Trophoblast cell (in vitro differentiated cells and primary cell): ENCODE measurements around the gene NOD2.

Experiments used
- DNase-seq, 2 donors: peaks; one replicate each; pipeline ENCODE4 v3.0.0-alpha.2; 2016
- H2AFZ ChIP-seq: 2 replicates; pipeline ENCODE4 v1.6.1; 2013; ENCODE audit warnings: low read length, moderate library complexity, mild to moderate bottlenecking; ENCODE audit not compliant: insufficient read depth, poor library complexity
- H2AK5ac ChIP-seq: 2 replicates; pipeline ENCODE4 v1.6.1; 2013; ENCODE audit warnings: mild to moderate bottlenecking, low read length
- H2BK120ac ChIP-seq: 2 replicates; pipeline ENCODE4 v1.6.1; 2013; ENCODE audit warnings: low read length, mild to moderate bottlenecking, moderate library complexity; ENCODE audit not compliant: insufficient read depth, poor library complexity
- H2BK12ac ChIP-seq: 2 replicates; pipeline ENCODE4 v1.6.1; 2013; ENCODE audit warnings: mild to moderate bottlenecking, low read length, moderate library complexity
- H2BK5ac ChIP-seq: 2 replicates; pipeline ENCODE4 v1.6.1; 2013; ENCODE audit warnings: low read length, low read depth, moderate library complexity, mild to moderate bottlenecking; ENCODE audit not compliant: poor library complexity
- H3K14ac ChIP-seq: 2 replicates; pipeline ENCODE4 v1.6.1; 2013; ENCODE audit warnings: mild to moderate bottlenecking, low read length
- H3K18ac ChIP-seq: 2 replicates; pipeline ENCODE4 v1.6.1; 2013; ENCODE audit warnings: mild to moderate bottlenecking, low read length
- H3K23ac ChIP-seq: 2 replicates; pipeline ENCODE4 v1.6.1; 2013; ENCODE audit warnings: low read length
- H3K27ac ChIP-seq: 2 replicates; pipeline ENCODE4 v1.5.1; 2013; ENCODE audit warnings: low read depth, mild to moderate bottlenecking, inconsistent platforms, low read length, moderate library complexity
- H3K27me3 ChIP-seq: 2 replicates; pipeline ENCODE4 v1.6.1; 2013; ENCODE audit warnings: inconsistent platforms, mild to moderate bottlenecking, low read length, moderate library complexity; ENCODE audit not compliant: insufficient read depth
- H3K36me3 ChIP-seq, 2 experiments: 1 replicate in 1 of 2; 2 replicates in 1 of 2; pipeline ENCODE4 v1.6.1; 2013; ENCODE audit warnings: low read length in 2 of 2, mild to moderate bottlenecking in 2 of 2, moderate library complexity in 1 of 2; ENCODE audit not compliant: insufficient read depth in 2 of 2, control insufficient read depth in 1 of 2
- H3K4ac ChIP-seq: 2 replicates; pipeline ENCODE4 v1.6.1; 2013; ENCODE audit warnings: low read depth, mild to moderate bottlenecking, low read length, moderate library complexity
- H3K4me1 ChIP-seq, 2 experiments: 1 replicate in 1 of 2; 2 replicates in 1 of 2; pipeline ENCODE4 v1.6.1; 2013; ENCODE audit warnings: low read length in 2 of 2, mild to moderate bottlenecking in 2 of 2, moderate library complexity in 1 of 2; ENCODE audit not compliant: insufficient read depth in 2 of 2, control insufficient read depth in 1 of 2
- H3K4me2 ChIP-seq: 2 replicates; pipeline ENCODE4 v1.6.1; 2013; ENCODE audit warnings: inconsistent platforms, mild to moderate bottlenecking, low read length, moderate library complexity
- H3K4me3 ChIP-seq: 2 replicates; pipeline ENCODE4 v1.5.1; 2013; ENCODE audit warnings: mild to moderate bottlenecking, low read depth, low read length, inconsistent platforms
- H3K79me1 ChIP-seq: one replicate; pipeline ENCODE4 v1.6.1; 2013; ENCODE audit warnings: low read length
- H3K79me2 ChIP-seq: 2 replicates; pipeline ENCODE4 v1.6.1; 2013; ENCODE audit warnings: low read length, mild to moderate bottlenecking; ENCODE audit not compliant: control insufficient read depth, insufficient read depth, poor library complexity
- H3K9ac ChIP-seq: 2 replicates; pipeline ENCODE4 v1.6.1; 2013; ENCODE audit warnings: mild to moderate bottlenecking, low read length
- H3K9me3 ChIP-seq: 2 replicates; pipeline ENCODE4 v1.6.1; 2013; ENCODE audit warnings: low read depth, mild to moderate bottlenecking, control low read depth, inconsistent platforms, low read length; ENCODE audit not compliant: insufficient read depth
- H4K12ac ChIP-seq: 2 replicates; pipeline ENCODE4 v1.6.1; 2013; ENCODE audit warnings: low read depth, mild to moderate bottlenecking, low read length, moderate library complexity
- H4K8ac ChIP-seq: 2 replicates; pipeline ENCODE4 v1.6.1; 2013; ENCODE audit warnings: low read depth, mild to moderate bottlenecking, low read length, moderate library complexity
- H4K91ac ChIP-seq: one replicate; pipeline ENCODE4 v1.6.1; 2013; ENCODE audit warnings: low read depth, mild to moderate bottlenecking, low read length, moderate library complexity
- WGBS: extraction: QIAGEN DNeasy Blood & Tissue Kit; methylation state at CpG from one replicate; pipeline ENCODE4 v1.1.7; 2013; ENCODE audit warnings: missing lambda C conversion rate; ENCODE audit not compliant: insufficient read length, insufficient coverage; ENCODE audit errors: extremely low coverage; 5-methylcytosine and 5-hydroxymethylcytosine counted together

NOD2 gene

DNA sequence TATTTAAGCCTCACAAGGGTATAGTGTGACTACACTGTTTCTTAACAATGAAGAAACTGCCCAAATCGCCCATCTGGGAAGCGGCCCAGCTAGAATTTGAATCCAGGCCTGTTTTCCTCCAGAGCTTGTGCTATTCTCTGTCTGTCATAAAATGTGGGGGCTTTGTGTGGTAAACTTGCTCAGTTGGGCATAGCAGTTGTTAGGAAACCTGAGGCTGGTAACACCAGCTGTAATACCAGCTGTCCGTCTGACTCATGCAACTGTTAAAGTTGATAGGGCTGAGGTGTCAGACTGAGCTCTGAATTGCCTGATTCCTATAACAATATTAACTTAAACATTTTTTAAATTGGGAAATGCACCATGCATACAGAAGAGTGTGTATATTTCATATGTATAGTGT lies 9.3 kb downstream of the NOD2 start:
- Histone ChIP-seq H4K12ac (no peak overlapping the region), H2BK12ac (no peak overlapping the region), H3K18ac (no peak overlapping the region), H2AK5ac (no peak overlapping the region), H4K8ac (no peak overlapping the region), H4K91ac (no peak overlapping the region), H2AFZ (no peak overlapping the region), H3K4ac (no peak overlapping the region), H3K36me3 (no peaks in the 10 kb centered on the region), H3K79me1 (no peaks in the 10 kb centered on the region), H3K23ac (no peak overlapping the region), H3K27me3 (no peaks in the 10 kb centered on the region), H3K9me3 (peaks cover 2% of the 10 kb centered on the region), H2BK5ac (no peak overlapping the region), H2BK120ac (no peak overlapping the region), H3K27ac (no peak overlapping the region), H3K14ac (no peak overlapping the region), H3K4me1 (peaks cover 0 to 2% of the 10 kb centered on the region in 2 experiments), H3K4me2 (no peak overlapping the region), H3K9ac (no peak overlapping the region), H3K79me2 (no peaks in the 10 kb centered on the region), H3K4me3 (no peak overlapping the region)
- DNase-seq: no peak
- no CpG with 5 or more reads among the region's 3 CpGs for WGBS

- no peak overlapping the region for H3K4me3 ChIP-seq
- H2BK5ac ChIP-seq: no peak overlapping the region
- H2AFZ ChIP-seq: no peak overlapping the region
- H3K18ac ChIP-seq: no peak overlapping the region
- H3K79me2 ChIP-seq: no peaks in the 10 kb centered on the region
- no peak overlapping the region for H3K4ac ChIP-seq
- H4K12ac ChIP-seq: no peak overlapping the region
- H3K23ac ChIP-seq: no peak overlapping the region
- no peak overlapping the region for H4K91ac ChIP-seq
- no peak overlapping the region for H2BK12ac ChIP-seq
- H3K79me1 ChIP-seq: no peaks in the 10 kb centered on the region
- H4K8ac ChIP-seq: no peak overlapping the region
- no peaks in the 10 kb centered on the region for H3K36me3 ChIP-seq
- peaks cover 4% of the 10 kb centered on the region for H3K9me3 ChIP-seq
- no peak overlapping the region for H3K14ac ChIP-seq
- H2BK120ac ChIP-seq: no peak overlapping the region
- H2AK5ac ChIP-seq: no peak overlapping the region
- H3K9ac ChIP-seq: no peak overlapping the region
- no CpG with 5 or more reads among the region's 1 CpG for WGBS
- H3K27me3 ChIP-seq: no peaks in the 10 kb centered on the region
- peaks cover 0 to 2% of the 10 kb centered on the region in 2 experiments for H3K4me1 ChIP-seq
- no peak overlapping the region for H3K27ac ChIP-seq
- DNase-seq: no peak
- no peak overlapping the region for H3K4me2 ChIP-seq
Observed at GRCh38 chr16:50704245-50704644, 10.8 kb downstream of the NOD2 start.

- H3K27ac ChIP-seq: no peak overlapping the region
- no peak overlapping the region for H2AFZ ChIP-seq
- no peaks in the 10 kb centered on the region for H3K79me1 ChIP-seq
- no peaks in the 10 kb centered on the region for H3K79me2 ChIP-seq
- H2AK5ac ChIP-seq: no peak overlapping the region
- DNase-seq: peak in 1 of 2 donors; percentile 24
- H3K36me3 ChIP-seq: no peaks in the 10 kb centered on the region
- H3K4me3 ChIP-seq: no peak overlapping the region
- H3K4ac ChIP-seq: no peak overlapping the region
- no peak overlapping the region for H3K14ac ChIP-seq
- no peak overlapping the region for H2BK5ac ChIP-seq
- H3K4me2 ChIP-seq: no peak overlapping the region
- no peaks in the 10 kb centered on the region for H3K27me3 ChIP-seq
- no peak overlapping the region for H3K18ac ChIP-seq
- H3K4me1 ChIP-seq: peaks cover 0 to 2% of the 10 kb centered on the region in 2 experiments
- H4K12ac ChIP-seq: no peak overlapping the region
- peaks cover 4% of the 10 kb centered on the region for H3K9me3 ChIP-seq
- WGBS: 100% methylated on average over 1 of the region's 5 CpGs
- H2BK12ac ChIP-seq: no peak overlapping the region
- no peak overlapping the region for H3K23ac ChIP-seq
- no peak overlapping the region for H3K9ac ChIP-seq
- no peak overlapping the region for H4K8ac ChIP-seq
- H2BK120ac ChIP-seq: no peak overlapping the region
- H4K91ac ChIP-seq: no peak overlapping the region
Observed at GRCh38 chr16:50705436-50706110, 12.2 kb downstream of the NOD2 start.

DNA sequence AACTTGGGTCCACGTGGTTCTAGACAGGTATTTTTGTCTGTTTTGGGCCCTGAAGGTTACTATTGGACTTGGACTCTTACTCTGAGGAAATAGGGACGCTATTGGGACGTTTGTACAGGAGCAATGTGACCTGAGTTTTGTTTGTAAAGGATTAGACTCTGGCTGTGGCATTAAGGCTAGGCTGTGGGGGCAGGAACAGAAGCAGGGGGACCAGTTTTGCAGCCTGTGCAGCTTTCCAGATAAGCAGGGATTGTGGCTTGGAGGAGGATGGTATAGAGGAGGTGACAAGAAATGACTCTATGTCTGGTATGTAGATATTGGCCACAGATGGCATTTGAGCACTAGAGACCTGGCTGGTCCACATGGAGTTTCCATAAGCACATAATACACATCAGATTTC lies 12.8 kb downstream of the NOD2 start:
- no peak overlapping the region for H3K23ac ChIP-seq
- no peaks in the 10 kb centered on the region for H3K79me1 ChIP-seq
- H3K4me2 ChIP-seq: no peak overlapping the region
- peaks cover 6% of the 10 kb centered on the region for H3K9me3 ChIP-seq
- H4K8ac ChIP-seq: no peak overlapping the region
- no peak overlapping the region for H3K27ac ChIP-seq
- H3K4ac ChIP-seq: no peak overlapping the region
- no peak overlapping the region for H3K14ac ChIP-seq
- no CpG with 5 or more reads among the region's 3 CpGs for WGBS
- H4K91ac ChIP-seq: no peak overlapping the region
- H4K12ac ChIP-seq: no peak overlapping the region
- no peak overlapping the region for H2AFZ ChIP-seq
- H3K36me3 ChIP-seq: no peaks in the 10 kb centered on the region
- H3K4me3 ChIP-seq: no peak overlapping the region
- H3K18ac ChIP-seq: no peak overlapping the region
- H3K79me2 ChIP-seq: no peaks in the 10 kb centered on the region
- no peak overlapping the region for H2BK12ac ChIP-seq
- no peak overlapping the region for H3K9ac ChIP-seq
- no peak overlapping the region for H2BK120ac ChIP-seq
- H3K4me1 ChIP-seq: peaks cover 0 to 2% of the 10 kb centered on the region in 2 experiments
- H2AK5ac ChIP-seq: no peak overlapping the region
- DNase-seq: no peak
- no peaks in the 10 kb centered on the region for H3K27me3 ChIP-seq
- no peak overlapping the region for H2BK5ac ChIP-seq
